Uterus (tissue), 4 donors: Measurements from ENCODE around the gene COL6A1. TPM values are rescaled to one million over a fixed set of nuclear protein-coding genes. Genes with fewer than 3 reads are reported as not detected.

Experiments used
- DNase-seq, 2 donors: peaks; one replicate each; pipeline ENCODE4 v3.0.0-alpha.2; 2019 to 2020
- H3K27ac ChIP-seq, 2 donors: fragments of 200-600 bp; sonication (generic); 1 replicate in 1 of 2; 2 replicates in 1 of 2; pipeline ENCODE4 v1.5.1; 2016 to 2018
- H3K27me3 ChIP-seq, 2 donors: fragments of 200-600 bp; sonication (generic); one replicate each; pipeline ENCODE4 v1.5.1; 2018 to 2019; ENCODE audit warnings: control low read depth in 1 of 2
- H3K36me3 ChIP-seq, 2 donors: fragments of 200-600 bp; sonication (generic); one replicate each; pipeline ENCODE4 v1.5.1; 2019; ENCODE audit warnings: control low read depth in 1 of 2
- H3K4me1 ChIP-seq, 2 donors: fragments of 200-600 bp; sonication (generic); one replicate each; pipeline ENCODE4 v1.5.1; 2018 to 2019; ENCODE audit warnings: control low read depth in 1 of 2
- H3K4me3 ChIP-seq, 2 donors: fragments of 200-600 bp; sonication (generic); 1 replicate in 1 of 2; 2 replicates in 1 of 2; pipeline ENCODE4 v1.5.1; 2018 to 2019; ENCODE audit warnings: mild to moderate bottlenecking in 1 of 2
- H3K9me3 ChIP-seq, 2 donors: fragments of 200-600 bp; sonication (generic); one replicate each; pipeline ENCODE4 v1.5.1; 2019; ENCODE audit warnings: control low read depth in 1 of 2
- CTCF ChIP-seq, 4 experiments: fragments of 200-600 bp in 2 of 4; fragments of 450-650 bp in 2 of 4; sonication (generic) in 2 of 4; IDR thresholded peaks; one replicate each; pipeline ENCODE4 v1.5.1; 2016 to 2019; ENCODE audit warnings: antibody characterized with exemption in 4 of 4, mild to moderate bottlenecking in 2 of 4, moderate library complexity in 1 of 4
- POLR2A ChIP-seq, 2 donors: fragments of 450-650 bp; IDR thresholded peaks; one replicate each; pipeline ENCODE4 v1.6.1; 2016; ENCODE audit warnings: antibody characterized with exemption in 2 of 2, mild to moderate bottlenecking in 1 of 2, moderate library complexity in 1 of 2
- intact Hi-C: fragments of 100-400 bp; cut with DNase I; formaldehyde crosslinking; loops from one replicate; pipeline ENCODE4 v1.15.1; 2023; ENCODE audit warnings: low total_unique reads
- total RNA-seq, 4 donors: library from RNA; depleted of rRNA in 3 of 4; stranded (reverse); fragments of >200 nt in 3 of 4; gene quantifications; one replicate each; pipeline versions ENCODE4 v1.1.0 to v1.2.4, GENCODE V29; 2014 to 2023
- donor health status: DM: yes; HTN: yes; CAD: no.

COL6A1 gene
- total RNA-seq, 4 donors from 2014 or later: 621 to 1,160 (median 804) TPM

- Histone ChIP-seq H3K4me1 (peaks cover 0 to 3% of the 10 kb centered on the region in 2 donors), H3K36me3 (no peaks in the 10 kb centered on the region), H3K27ac (no peak overlapping the region), H3K4me3 (no peak overlapping the region), H3K27me3 (no peaks in the 10 kb centered on the region), H3K9me3 (no peaks in the 10 kb centered on the region)
- intact Hi-C loops: no loop called here
- TF ChIP-seq POLR2A (IDR thresholded peaks at IDR 0.05) (no peak), CTCF (IDR thresholded peaks at IDR 0.05) (no peak)
- DNase-seq: no peak
These were observed 37.7 kb upstream of the COL6A1 start for GRCh38 chr21:45943630-45944540.

GRCh38 chr21:45944601-45945000, 37.0 kb upstream of the COL6A1 start:
- TF ChIP-seq CTCF (IDR thresholded peaks at IDR 0.05) (no peak), POLR2A (IDR thresholded peaks at IDR 0.05) (no peak)
- Histone ChIP-seq H3K27me3 (no peaks in the 10 kb centered on the region), H3K4me1 (peaks cover 0 to 5% of the 10 kb centered on the region in 2 donors), H3K4me3 (no peak overlapping the region), H3K36me3 (no peaks in the 10 kb centered on the region), H3K9me3 (no peaks in the 10 kb centered on the region), H3K27ac (no peak overlapping the region)
- DNase-seq: no peak
- intact Hi-C loops: no loop called here

- peaks cover 0 to 12% of the 10 kb centered on the region in 2 donors for H3K4me1 ChIP-seq
- H3K9me3 ChIP-seq: no peaks in the 10 kb centered on the region
- TF ChIP-seq CTCF (IDR thresholded peaks at IDR 0.05): no peak
- no peak for TF ChIP-seq POLR2A (IDR thresholded peaks at IDR 0.05)
- no peak overlapping the region for H3K4me3 ChIP-seq
- intact Hi-C loops: no loop called here
- H3K36me3 ChIP-seq: no peaks in the 10 kb centered on the region
- DNase-seq: no peak
- H3K27ac ChIP-seq: no peak overlapping the region
- no peaks in the 10 kb centered on the region for H3K27me3 ChIP-seq
These were observed 36.3 kb upstream of the COL6A1 start for GRCh38 chr21:45945066-45945867.

GRCh38 chr21:45945868-45946210, 35.7 kb upstream of the COL6A1 start:
- intact Hi-C loops: no loop called here
- Histone ChIP-seq H3K27me3 (no peaks in the 10 kb centered on the region), H3K27ac (no peak overlapping the region), H3K4me1 (peaks cover 0 to 15% of the 10 kb centered on the region in 2 donors), H3K9me3 (no peaks in the 10 kb centered on the region), H3K36me3 (no peaks in the 10 kb centered on the region), H3K4me3 (no peak overlapping the region)
- DNase-seq: no peak
- TF ChIP-seq POLR2A (IDR thresholded peaks at IDR 0.05) (no peak), CTCF (IDR thresholded peaks at IDR 0.05) (no peak)

GRCh38 chr21:45947296-45947695, 34.3 kb upstream of the COL6A1 start:
- intact Hi-C loops: no loop called here
- no peaks in the 10 kb centered on the region for H3K27me3 ChIP-seq

More at GRCh38 chr21:45947296-45947695, 34.3 kb upstream of the COL6A1 start:
- Histone ChIP-seq H3K36me3 (no peaks in the 10 kb centered on the region), H3K9me3 (no peaks in the 10 kb centered on the region), H3K4me3 (no peak overlapping the region), H3K4me1 (peaks cover 5 to 15% of the 10 kb centered on the region in 2 donors), H3K27ac (no peak overlapping the region)
- DNase-seq: no peak
- no peak for TF ChIP-seq POLR2A (IDR thresholded peaks at IDR 0.05)
- TF ChIP-seq CTCF (IDR thresholded peaks at IDR 0.05): no peak
